ENCODE measurements around the gene CACNA2D2. TPM values are rescaled to one million over a fixed set of nuclear protein-coding genes. Genes with fewer than 3 reads are reported as not detected.

Gene CACNA2D2
- polyA plus RNA-seq, 3 donors, result 13.9 to 16.1 (median 14.0) TPM

GRCh38 chr3:50375258-50375931 lies 128.0 kb downstream of the CACNA2D2 start:
- no peak for DNase-seq (ENCODE audit: low read depth in 3 of 3, low spot score in 2 of 3)

GRCh38 chr3:50374363-50375257 lies 128.8 kb downstream of the CACNA2D2 start:
- no peak for DNase-seq (ENCODE audit: low read depth in 3 of 3, low spot score in 2 of 3)

GRCh38 chr3:50373146-50374051 lies 130.0 kb downstream of the CACNA2D2 start:
- no peak for DNase-seq (ENCODE audit: low read depth in 3 of 3, low spot score in 2 of 3)

- DNase-seq (ENCODE audit: low read depth in 3 of 3, low spot score in 2 of 3), result no peak
Measured at GRCh38 chr3:50372349-50372748, 131.1 kb downstream of the CACNA2D2 start.

- no peak for DNase-seq (ENCODE audit: low read depth in 3 of 3, low spot score in 2 of 3)
Measured at GRCh38 chr3:50371133-50371685, 132.2 kb downstream of the CACNA2D2 start.

- DNase-seq (ENCODE audit: low read depth in 3 of 3, low spot score in 2 of 3), result no peak
Measured at GRCh38 chr3:50370594-50370993, 132.8 kb downstream of the CACNA2D2 start.

GRCh38 chr3:50369012-50369670 lies 134.3 kb downstream of the CACNA2D2 start:
- no peak for DNase-seq (ENCODE audit: low read depth in 3 of 3, low spot score in 2 of 3)

- DNase-seq (ENCODE audit: low read depth in 3 of 3, low spot score in 2 of 3), result no peak
Measured at GRCh38 chr3:50365842-50366220, 137.6 kb downstream of the CACNA2D2 start.

GRCh38 chr3:50365080-50365841 lies 138.2 kb downstream of the CACNA2D2 start:
- peak in 1 of 3 donors; percentile 61 for DNase-seq (ENCODE audit: low read depth in 3 of 3, low spot score in 2 of 3)

- no peak for DNase-seq (ENCODE audit: low read depth in 3 of 3, low spot score in 2 of 3)
Measured at GRCh38 chr3:50364573-50365079, 138.8 kb downstream of the CACNA2D2 start.

GRCh38 chr3:50359760-50360110 lies 143.7 kb downstream of the CACNA2D2 start:
- DNase-seq (ENCODE audit: low read depth in 3 of 3, low spot score in 2 of 3), result no peak

GRCh38 chr3:50358911-50359759 lies 144.3 kb downstream of the CACNA2D2 start, which contains the start of gene TMEM115:
Gene TMEM115 (minus strand): TSS chr3:50359521. CDS start chr3:50359063, 458 bp downstream.
- peak; percentile 89 to 96 (median 94) for DNase-seq (ENCODE audit: low read depth in 3 of 3, low spot score in 2 of 3)

GRCh38 chr3:50358355-50358910 lies 145.0 kb downstream of the CACNA2D2 start:
- DNase-seq (ENCODE audit: low read depth in 3 of 3, low spot score in 2 of 3), result no peak

GRCh38 chr3:50357481-50357880 lies 146.0 kb downstream of the CACNA2D2 start:
- no peak for DNase-seq (ENCODE audit: low read depth in 3 of 3, low spot score in 2 of 3)

GRCh38 chr3:50356553-50356952 lies 146.9 kb downstream of the CACNA2D2 start:
- DNase-seq (ENCODE audit: low read depth in 3 of 3, low spot score in 2 of 3), result no peak

GRCh38 chr3:50355829-50356552 lies 147.4 kb downstream of the CACNA2D2 start:
- no peak for DNase-seq (ENCODE audit: low read depth in 3 of 3, low spot score in 2 of 3)

- DNase-seq (ENCODE audit: low read depth in 3 of 3, low spot score in 2 of 3), result no peak
Measured at GRCh38 chr3:50354850-50355249, 148.6 kb downstream of the CACNA2D2 start.

Measured in right renal cortex interstitium (tissue), 3 donors.